Calu3 (cell line): ENCODE measurements around the gene SPATA31E1. TPM values are rescaled to one million over a fixed set of nuclear protein-coding genes. Genes with fewer than 3 reads are reported as not detected.
"Not testable (repeated sequence)": the region's sequence is repeated elsewhere in the genome, so short reads cannot be mapped to it uniquely, and the experiment has no call there.

Source experiments
- BruUV-seq: library from RNA; stranded (reverse); fragments of 400-500 nt; replicated peaks from 2 replicates; lab custom pipeline; 2021; lab: Mats Ljungman, UMichigan
- CTCF ChIA-PET: fragments of 300-600 bp; sonication (Branson Sonifier 250); formaldehyde crosslinking; loops from one replicate; lab custom pipeline; 2022; ENCODE audit warnings: antibody characterized with exemption; lab: Charles Lee
- DNase-seq: peaks from one replicate; pipeline ENCODE4 v3.0.0; 2022
- H3K27ac Mint-ChIP-seq: one replicate; pipeline ENCODE4 v1.8.0; 2022; ENCODE audit warnings: mixed read lengths; ENCODE audit not compliant: unreplicated experiment
- H3K27me3 Mint-ChIP-seq: one replicate; pipeline ENCODE4 v1.8.0; 2022; ENCODE audit warnings: mixed read lengths; ENCODE audit not compliant: unreplicated experiment
- H3K36me3 Mint-ChIP-seq: one replicate; pipeline ENCODE4 v1.8.0; 2022; ENCODE audit warnings: mild to moderate bottlenecking, moderate library complexity, mixed read lengths; ENCODE audit not compliant: insufficient read depth, unreplicated experiment
- H3K4me1 Mint-ChIP-seq: one replicate; pipeline ENCODE4 v1.8.0; 2022; ENCODE audit warnings: mild to moderate bottlenecking, low read depth, mixed read lengths; ENCODE audit not compliant: unreplicated experiment
- H3K4me3 Mint-ChIP-seq: one replicate; pipeline ENCODE4 v1.8.0; 2022; ENCODE audit warnings: mild to moderate bottlenecking, low read depth, moderate library complexity, mixed read lengths; ENCODE audit not compliant: unreplicated experiment
- H3K9me3 Mint-ChIP-seq: one replicate; pipeline ENCODE4 v1.8.0; 2022; ENCODE audit warnings: low read depth, mixed read lengths; ENCODE audit not compliant: unreplicated experiment
- intact Hi-C: fragments of 100-400 bp; cut with micrococcal nuclease; formaldehyde crosslinking; loops from one replicate; pipeline ENCODE4 v1.10.0; 2022; ENCODE audit not compliant: unreplicated experiment
- total RNA-seq: library from RNA; stranded (reverse); gene quantifications from 2 replicates; pipeline ENCODE4 v1.2.3, GENCODE V29; 2022

Gene SPATA31E1
- total RNA-seq, 1 experiment from 2014 or later: not detected

- CTCF ChIA-PET, H3K27me3 Mint-ChIP-seq, DNase-seq, intact Hi-C loops, H3K4me1 Mint-ChIP-seq, H3K9me3 Mint-ChIP-seq, H3K4me3 Mint-ChIP-seq, H3K27ac Mint-ChIP-seq, H3K36me3 Mint-ChIP-seq, BruUV-seq: not testable (repeated sequence)
Measured at GRCh38 chr9:87934444-87934843, 51.8 kb downstream of the SPATA31E1 start.

- H3K27ac Mint-ChIP-seq, DNase-seq, intact Hi-C loops, H3K4me3 Mint-ChIP-seq, H3K27me3 Mint-ChIP-seq, CTCF ChIA-PET, BruUV-seq, H3K4me1 Mint-ChIP-seq, H3K36me3 Mint-ChIP-seq, H3K9me3 Mint-ChIP-seq: not testable (repeated sequence)
Measured at GRCh38 chr9:87937352-87937751, 54.7 kb downstream of the SPATA31E1 start.

- intact Hi-C loops, BruUV-seq, H3K4me1 Mint-ChIP-seq, H3K9me3 Mint-ChIP-seq, H3K4me3 Mint-ChIP-seq, CTCF ChIA-PET, H3K36me3 Mint-ChIP-seq, H3K27ac Mint-ChIP-seq, H3K27me3 Mint-ChIP-seq, DNase-seq: not testable (repeated sequence)
Measured at GRCh38 chr9:87937918-87938317, 55.2 kb downstream of the SPATA31E1 start.

GRCh38 chr9:87938336-87938735 lies 55.7 kb downstream of the SPATA31E1 start:
- DNase-seq, intact Hi-C loops, H3K9me3 Mint-ChIP-seq, H3K27ac Mint-ChIP-seq, H3K4me1 Mint-ChIP-seq, BruUV-seq, H3K27me3 Mint-ChIP-seq, CTCF ChIA-PET, H3K36me3 Mint-ChIP-seq, H3K4me3 Mint-ChIP-seq: not testable (repeated sequence)

Other genes starting within 250 kb of the SPATA31E1 start
- 32.2 and 42.9 TPM in 2 replicates for gene CTSL, start 156.8 kb upstream of the SPATA31E1 start, total RNA-seq
- not detected in 2 replicates for gene SPATA31C1, start 35.1 kb downstream of the SPATA31E1 start, total RNA-seq
- 6.9 and 9.1 TPM in 2 replicates for gene CDK20, start 91.7 kb downstream of the SPATA31E1 start, total RNA-seq